DND-41 (cell line): ENCODE data around the gene CFLAR.

Experiments
- ATAC-seq: fragments of 200-7000 bp; cut with Tn5 transposase; 3 replicates; pipeline ENCODE4 v1.9.1; 2021; ENCODE audit warnings: low read depth; ENCODE audit not compliant: insufficient read depth
- DNase-seq: peaks from one replicate; pipeline ENCODE4 v3.0.0-alpha.2; 2020
- H2AFZ ChIP-seq: 2 replicates; pipeline ENCODE4 v1.6.0; 2012; ENCODE audit warnings: low read depth, low read length
- H3K27ac ChIP-seq: 2 replicates; pipeline ENCODE4 v1.5.1; 2012; ENCODE audit warnings: low read length, inconsistent platforms
- H3K27me3 ChIP-seq: fragments of 200-600 bp; sonication (generic); 2 replicates; pipeline ENCODE4 v1.6.0; 2012; ENCODE audit warnings: low read length, mild to moderate bottlenecking, inconsistent platforms; ENCODE audit not compliant: insufficient read depth, poor library complexity
- H3K36me3 ChIP-seq: 2 replicates; pipeline ENCODE4 v1.5.1; 2012; ENCODE audit warnings: low read length, inconsistent platforms; ENCODE audit not compliant: insufficient read depth
- H3K4me1 ChIP-seq: 2 replicates; pipeline ENCODE4 v1.5.1; 2012; ENCODE audit warnings: mild to moderate bottlenecking, low read length; ENCODE audit not compliant: insufficient read depth
- H3K4me2 ChIP-seq: 2 replicates; pipeline ENCODE4 v1.6.0; 2012; ENCODE audit warnings: mild to moderate bottlenecking, moderate library complexity, low read length, inconsistent platforms; ENCODE audit not compliant: insufficient read depth
- H3K4me3 ChIP-seq, 2 experiments: fragments of 200-600 bp in 1 of 2; shearing (Covaris generic) in 1 of 2; 2 replicates each; pipeline ENCODE4 v1.5.1; 2012 to 2016; ENCODE audit warnings: inconsistent platforms in 2 of 2, low read length in 2 of 2, mild to moderate bottlenecking in 2 of 2, low read depth in 1 of 2, moderate library complexity in 1 of 2
- H3K79me2 ChIP-seq: 2 replicates; pipeline ENCODE4 v1.6.0; 2012; ENCODE audit warnings: low read length, inconsistent platforms; ENCODE audit not compliant: insufficient read depth
- H3K9ac ChIP-seq: 2 replicates; pipeline ENCODE4 v1.6.0; 2012; ENCODE audit warnings: low read depth, mild to moderate bottlenecking, inconsistent platforms, low read length, moderate library complexity
- H3K9me3 ChIP-seq: 2 replicates; pipeline ENCODE4 v1.5.1; 2012; ENCODE audit warnings: low read length, moderate library complexity, mild to moderate bottlenecking, inconsistent platforms; ENCODE audit not compliant: insufficient read depth, severe bottlenecking
- H4K20me1 ChIP-seq: 2 replicates; pipeline ENCODE4 v1.6.0; 2012; ENCODE audit warnings: low read length; ENCODE audit not compliant: insufficient read depth
- CTCF ChIP-seq: IDR thresholded peaks from 2 replicates; pipeline ENCODE4 v1.5.1; 2012; ENCODE audit warnings: borderline replicate concordance, low read length, moderate library complexity, mild to moderate bottlenecking; ENCODE audit not compliant: poor library complexity, severe bottlenecking; ENCODE audit errors: extremely low read depth
- EZH2 ChIP-seq: IDR thresholded peaks from 3 replicates; pipeline ENCODE4 v1.6.1; 2012; ENCODE audit warnings: borderline replicate concordance, low read depth, mild to moderate bottlenecking, moderate library complexity, low read length, inconsistent platforms; ENCODE audit not compliant: severe bottlenecking

Gene CFLAR

GRCh38 chr2:201107624-201108023 lies 8.3 kb upstream of the CFLAR start:
- Histone ChIP-seq H3K27ac (no peak overlapping the region), H3K36me3 (no peaks in the 10 kb centered on the region), H3K4me3 (no peak overlapping the region), H3K9ac (no peak overlapping the region), H2AFZ (no peak overlapping the region), H3K79me2 (no peaks in the 10 kb centered on the region), H3K27me3 (no peaks in the 10 kb centered on the region), H3K4me1 (no peaks in the 10 kb centered on the region), H3K9me3 (no peaks in the 10 kb centered on the region), H4K20me1 (no peaks in the 10 kb centered on the region), H3K4me2 (no peak overlapping the region)
- no peak for ATAC-seq
- TF ChIP-seq CTCF (no peak), EZH2 (no peak)
- no peak for DNase-seq

- H3K9me3 ChIP-seq = no peaks in the 10 kb centered on the region
- H3K9ac ChIP-seq = no peak overlapping the region
- H4K20me1 ChIP-seq = no peaks in the 10 kb centered on the region
- no peak overlapping the region for H3K4me3 ChIP-seq
- no peaks in the 10 kb centered on the region for H3K27me3 ChIP-seq
- no peak for DNase-seq
- no peak overlapping the region for H3K27ac ChIP-seq
- H3K36me3 ChIP-seq = no peaks in the 10 kb centered on the region
- no peak for ATAC-seq
- H3K4me1 ChIP-seq = no peaks in the 10 kb centered on the region
- no peak overlapping the region for H3K4me2 ChIP-seq
- H3K79me2 ChIP-seq = no peaks in the 10 kb centered on the region
- H2AFZ ChIP-seq = no peak overlapping the region
- TF ChIP-seq CTCF (no peak), EZH2 (no peak)
Observed at GRCh38 chr2:201108341-201108740, 7.6 kb upstream of the CFLAR start.

- H3K27ac ChIP-seq = no peak overlapping the region
- H3K4me3 ChIP-seq = no peak overlapping the region
- DNase-seq = no peak
- no peaks in the 10 kb centered on the region for H3K36me3 ChIP-seq
- no peaks in the 10 kb centered on the region for H4K20me1 ChIP-seq
- no peak overlapping the region for H3K4me2 ChIP-seq
- ATAC-seq = no peak
- no peaks in the 10 kb centered on the region for H3K27me3 ChIP-seq
- H3K4me1 ChIP-seq = peaks cover under 1% of the 10 kb centered on the region; the same call in 1 of the 2 replicates
- no peak overlapping the region for H2AFZ ChIP-seq
- H3K9me3 ChIP-seq = no peaks in the 10 kb centered on the region
- H3K9ac ChIP-seq = no peak overlapping the region
- H3K79me2 ChIP-seq = no peaks in the 10 kb centered on the region
- no peak for TF ChIP-seq EZH2
- no peak for TF ChIP-seq CTCF
Observed at GRCh38 chr2:201109186-201109585, 6.8 kb upstream of the CFLAR start.

GRCh38 chr2:201110615-201111014 lies 5.3 kb upstream of the CFLAR start:
- no peak for ATAC-seq
- Histone ChIP-seq H3K36me3 (no peaks in the 10 kb centered on the region), H3K27me3 (no peaks in the 10 kb centered on the region), H3K4me2 (no peak overlapping the region), H3K4me1 (peaks cover 14% of the 10 kb centered on the region), H3K4me3 (no peak overlapping the region), H2AFZ (no peak overlapping the region), H4K20me1 (no peaks in the 10 kb centered on the region), H3K27ac (no peak overlapping the region), H3K79me2 (peaks cover 7% of the 10 kb centered on the region), H3K9ac (no peak overlapping the region), H3K9me3 (no peaks in the 10 kb centered on the region)
- no peak for TF ChIP-seq CTCF
- no peak for TF ChIP-seq EZH2
- DNase-seq = no peak
